Kidney (tissue), 14 donors: ENCODE measurements around the gene CCDC9B. TPM values are rescaled to one million over a fixed set of nuclear protein-coding genes. Genes with fewer than 3 reads are reported as not detected.

Source experiments
- DNase-seq, 5 donors: peaks; one replicate each; pipeline ENCODE4 v3.0.0-alpha.2; 2013 to 2020
- FAIRE-seq: peaks from 2 replicates; lab custom pipeline; 2012; peaks lifted over from hg19 to GRCh38; lab: Jason Lieb, UNC
- H3K27ac ChIP-seq, 2 donors: one replicate each; pipeline ENCODE4 v1.7.0; 2013; ENCODE audit warnings: low read depth in 2 of 2, low read length in 2 of 2, inconsistent platforms in 1 of 2
- H3K27me3 ChIP-seq: one replicate; pipeline ENCODE4 v1.7.1; 2013; ENCODE audit warnings: low read length, inconsistent platforms; ENCODE audit not compliant: control insufficient read depth, insufficient read depth
- H3K36me3 ChIP-seq, 3 donors: one replicate each; pipeline versions ENCODE4 v1.7.0 to v1.7.1; 2013; ENCODE audit warnings: low read length in 3 of 3, control low read depth in 1 of 3, inconsistent platforms in 1 of 3; ENCODE audit not compliant: insufficient read depth in 3 of 3, control insufficient read depth in 2 of 3
- H3K4me1 ChIP-seq, 3 donors: one replicate each; pipeline versions ENCODE4 v1.7.0 to v1.7.1; 2013; ENCODE audit warnings: low read length in 3 of 3, inconsistent platforms in 1 of 3, low read depth in 1 of 3; ENCODE audit not compliant: control insufficient read depth in 2 of 3, insufficient read depth in 2 of 3
- H3K4me3 ChIP-seq, 3 donors: one replicate each; pipeline versions ENCODE4 v1.7.0 to v1.8.1; 2013; ENCODE audit warnings: low read length in 3 of 3, control low read depth in 1 of 3, inconsistent platforms in 1 of 3
- H3K9ac ChIP-seq, 3 donors: one replicate each; pipeline versions ENCODE4 v1.7.0 to v1.7.1; 2013; ENCODE audit warnings: low read length in 3 of 3, control low read depth in 1 of 3, inconsistent platforms in 1 of 3
- H3K9me3 ChIP-seq, 3 donors: one replicate each; pipeline versions ENCODE4 v1.7.0 to v1.7.1; 2013; ENCODE audit warnings: low read length in 3 of 3, control low read depth in 1 of 3, inconsistent platforms in 1 of 3; ENCODE audit not compliant: control insufficient read depth in 2 of 3, insufficient read depth in 1 of 3
- intact Hi-C: fragments of 100-400 bp; cut with DNase I; formaldehyde crosslinking; loops from one replicate; pipeline ENCODE4 v1.11.1; 2022
- polyA plus RNA-seq: library from polyadenylated mRNA; stranded (reverse); fragments of 350-450 nt; fragmentation: Illumina TruSeq; extraction: RNeasy Lipid Tissue Mini Kit (QIAGEN cat#74804); gene quantifications from one replicate; pipeline ENCODE4 v1.2.3, GENCODE V29; 2014; ENCODE audit warnings: low read depth, low replicate concordance; ENCODE audit not compliant: insufficient read depth
- total RNA-seq: library from RNA; stranded (reverse); fragmentation: NEBNext Ultra II Directional; extraction: Animal tissue kit (Norgen Biotek cat#: 25700); gene quantifications from one replicate; pipeline ENCODE4 v1.2.1, GENCODE V29; 2021
- TF ChIP-seq, protein P1 (sequence below): IDR thresholded peaks from 3 replicates; pipeline ENCODE4 v1.5.1; 2012; ENCODE audit warnings: mild to moderate bottlenecking, moderate library complexity, borderline replicate concordance; ENCODE audit not compliant: insufficient read depth; ENCODE audit errors: extremely low read depth
- donor health status: control.
- donor health status: control.
- donor health status: control.
- donor health status: control.
- donor health status: control.
- donor health status: DM: yes; HTN: yes; CAD: no.
- donor health status: Normal renal cell carcinoma (clear cell type).

The CCDC9B gene
- total and polyA plus RNA-seq, 2 donors from 2014 or later: 4.7 to 60.0 TPM

DNA sequence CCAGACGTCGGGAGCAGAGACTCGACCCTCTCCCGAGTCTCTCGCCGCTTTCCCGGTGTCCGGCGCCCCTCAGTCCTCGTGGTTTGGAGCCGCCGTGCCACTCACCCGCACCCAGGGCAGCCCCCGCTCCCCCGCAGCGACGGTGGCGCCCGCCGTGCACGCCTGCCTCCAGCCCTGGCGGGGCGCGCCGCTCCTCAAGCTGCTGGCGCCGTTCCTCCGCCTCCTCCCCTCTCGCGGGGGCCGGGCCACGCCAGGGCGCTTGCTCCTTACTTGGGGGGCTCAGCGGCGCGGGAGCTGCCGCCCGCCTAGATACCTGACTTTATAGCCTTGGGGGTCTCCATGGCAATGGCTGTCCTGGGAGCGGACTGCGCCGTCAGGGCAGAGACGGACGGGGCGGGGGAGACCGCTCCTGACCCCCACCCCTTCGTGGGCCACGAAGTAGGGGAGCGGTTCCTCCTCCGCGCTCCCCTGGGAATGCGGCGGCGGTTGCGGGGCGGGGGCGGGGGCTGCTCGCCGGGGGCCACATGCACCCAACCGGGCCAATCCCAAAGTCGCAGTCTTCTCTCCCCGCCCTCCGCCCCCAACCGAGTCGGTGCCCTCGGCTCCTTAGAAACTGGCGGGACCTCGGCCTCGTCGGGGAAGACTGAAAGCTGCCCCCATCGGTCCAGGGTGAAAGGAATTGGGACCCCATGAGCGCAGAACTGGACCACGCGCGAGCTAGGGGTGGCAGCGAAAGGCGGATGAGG, 57.7 kb downstream of the CCDC9B start, which contains the start of gene ANKRD63:
Gene ANKRD63 (minus strand): TSS at position 196 of the 746 bp plus-strand sequence. CDS start 478 bp downstream, outside the sequence.
- peaks cover 0 to 11% (median 0%) of the 10 kb centered on the region in 3 donors for H3K4me1 ChIP-seq
- intact Hi-C loops: no loop called here
- peaks cover 27% of the 10 kb centered on the region for H3K27me3 ChIP-seq
- DNase-seq (peak in 1 of 5 donors; percentile 64), FAIRE-seq (no peak)
- H3K9me3 ChIP-seq: no peaks in the 10 kb centered on the region
- H3K36me3 ChIP-seq: no peaks in the 10 kb centered on the region
- TF ChIP-seq, protein P1, sequence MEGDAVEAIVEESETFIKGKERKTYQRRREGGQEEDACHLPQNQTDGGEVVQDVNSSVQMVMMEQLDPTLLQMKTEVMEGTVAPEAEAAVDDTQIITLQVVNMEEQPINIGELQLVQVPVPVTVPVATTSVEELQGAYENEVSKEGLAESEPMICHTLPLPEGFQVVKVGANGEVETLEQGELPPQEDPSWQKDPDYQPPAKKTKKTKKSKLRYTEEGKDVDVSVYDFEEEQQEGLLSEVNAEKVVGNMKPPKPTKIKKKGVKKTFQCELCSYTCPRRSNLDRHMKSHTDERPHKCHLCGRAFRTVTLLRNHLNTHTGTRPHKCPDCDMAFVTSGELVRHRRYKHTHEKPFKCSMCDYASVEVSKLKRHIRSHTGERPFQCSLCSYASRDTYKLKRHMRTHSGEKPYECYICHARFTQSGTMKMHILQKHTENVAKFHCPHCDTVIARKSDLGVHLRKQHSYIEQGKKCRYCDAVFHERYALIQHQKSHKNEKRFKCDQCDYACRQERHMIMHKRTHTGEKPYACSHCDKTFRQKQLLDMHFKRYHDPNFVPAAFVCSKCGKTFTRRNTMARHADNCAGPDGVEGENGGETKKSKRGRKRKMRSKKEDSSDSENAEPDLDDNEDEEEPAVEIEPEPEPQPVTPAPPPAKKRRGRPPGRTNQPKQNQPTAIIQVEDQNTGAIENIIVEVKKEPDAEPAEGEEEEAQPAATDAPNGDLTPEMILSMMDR: no peak
- peak within 1 kb of the TSS in 2 of 3 donors; percentile 9 to 46 for H3K4me3 ChIP-seq
- H3K27ac ChIP-seq: no peak within 1 kb of the TSS
- H3K9ac ChIP-seq: no peak within 1 kb of the TSS

DNA sequence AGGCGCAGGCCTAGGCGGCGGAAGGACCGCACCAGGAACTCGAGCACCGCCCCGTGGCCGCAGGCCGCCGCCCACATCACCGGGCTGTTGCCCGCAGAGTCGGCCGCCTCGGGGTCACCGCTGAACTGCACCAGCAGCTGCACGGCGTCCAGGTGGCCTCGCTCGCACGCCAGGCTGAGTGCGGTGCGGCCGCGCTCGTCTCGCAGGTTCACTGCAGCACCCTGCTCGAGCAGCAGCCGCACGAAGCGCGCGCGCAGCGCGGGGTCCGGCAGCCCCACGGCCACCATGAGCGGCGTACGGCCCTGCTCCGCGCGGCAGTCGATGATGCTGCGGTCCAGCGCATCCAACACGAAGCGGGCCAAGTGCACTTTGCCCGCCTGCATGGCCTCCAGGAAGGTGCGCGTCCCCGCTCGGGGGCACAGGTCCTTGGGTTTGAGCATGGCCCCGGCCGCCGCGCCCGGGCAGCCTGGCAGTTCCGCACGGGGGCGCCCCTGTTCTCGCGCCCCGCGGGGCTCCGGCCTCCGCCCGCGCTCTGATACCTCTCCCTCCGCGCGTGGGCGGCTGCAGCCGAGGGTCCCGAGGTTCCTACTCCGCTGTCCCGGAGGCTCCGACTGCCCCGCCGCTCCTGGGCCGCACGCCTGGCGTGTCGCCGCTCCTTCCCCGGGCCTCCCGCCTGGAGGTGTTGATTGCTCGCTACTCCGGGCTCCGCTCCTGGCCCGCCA, 58.4 kb downstream of the CCDC9B start:
- no peak overlapping the region for H3K27ac ChIP-seq
- H3K4me3 ChIP-seq: peak overlapping the region in 2 of 3 donors; percentile 9 to 46
- intact Hi-C loops: no loop called here
- no peaks in the 10 kb centered on the region for H3K36me3 ChIP-seq
- DNase-seq (peak in 4 of 5 donors; percentile 60 to 75 (median 66)), FAIRE-seq (no peak)
- H3K4me1 ChIP-seq: peaks cover 0 to 11% (median 0%) of the 10 kb centered on the region in 3 donors
- TF ChIP-seq, protein P1: peak; percentile 20
- H3K27me3 ChIP-seq: peaks cover 27% of the 10 kb centered on the region
- no peak overlapping the region for H3K9ac ChIP-seq
- no peaks in the 10 kb centered on the region for H3K9me3 ChIP-seq

DNA sequence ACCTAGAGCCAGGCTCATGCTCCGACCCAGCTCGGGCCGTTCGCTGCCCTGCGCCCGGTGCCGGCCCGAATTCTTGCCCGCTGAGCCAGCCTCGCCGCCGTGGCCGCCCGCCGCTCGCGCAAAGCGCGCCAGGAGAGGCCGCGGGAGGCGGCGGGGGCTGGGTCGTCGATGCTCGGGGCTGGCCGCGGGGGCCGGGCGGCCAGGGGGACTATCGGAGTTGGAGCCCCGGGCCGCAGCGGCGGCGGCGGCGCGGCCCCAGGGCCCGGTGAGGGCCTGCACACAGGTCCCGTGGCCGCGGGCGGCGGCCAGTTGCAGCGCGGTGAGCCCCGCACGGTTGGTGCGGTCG, 59.0 kb downstream of the CCDC9B start:
- no peak overlapping the region for H3K9ac ChIP-seq
- H3K4me1 ChIP-seq: peaks cover 0 to 11% (median 0%) of the 10 kb centered on the region in 3 donors
- DNase-seq (no peak), FAIRE-seq (no peak)
- H3K9me3 ChIP-seq: no peaks in the 10 kb centered on the region
- intact Hi-C loops: no loop called here
- H3K27me3 ChIP-seq: peaks cover 27% of the 10 kb centered on the region
- TF ChIP-seq, protein P1: no peak
- H3K27ac ChIP-seq: no peak overlapping the region
- H3K4me3 ChIP-seq: no peak overlapping the region
- no peaks in the 10 kb centered on the region for H3K36me3 ChIP-seq

Other genes starting within 250 kb of the CCDC9B start
- 19.7 TPM for gene BMF, start 232.1 kb downstream of the CCDC9B start, total RNA-seq
- gene BMF, start 232.1 kb downstream of the CCDC9B start, polyA plus RNA-seq: 3.6 TPM
- gene BUB1B, start 179.9 kb downstream of the CCDC9B start, total RNA-seq: 0.94 TPM
- 0.69 TPM for gene BUB1B, start 179.9 kb downstream of the CCDC9B start, polyA plus RNA-seq
- gene PAK6, start 101.9 kb downstream of the CCDC9B start, total RNA-seq: 11.9 TPM
- 8.1 TPM for gene PAK6, start 101.9 kb downstream of the CCDC9B start, polyA plus RNA-seq
- not detected for gene ANKRD63, start 57.9 kb downstream of the CCDC9B start, total RNA-seq
- gene ANKRD63, start 57.9 kb downstream of the CCDC9B start, polyA plus RNA-seq: not detected
- 37.2 TPM for gene PLCB2, start 33.0 kb downstream of the CCDC9B start, total RNA-seq
- gene PLCB2, start 33.0 kb downstream of the CCDC9B start, polyA plus RNA-seq: 4.4 TPM
- gene INAFM2, start 17.2 kb downstream of the CCDC9B start, total RNA-seq: 21.6 TPM
- 14.7 TPM for gene INAFM2, start 17.2 kb downstream of the CCDC9B start, polyA plus RNA-seq
- gene PHGR1, start 10.1 kb upstream of the CCDC9B start, total RNA-seq: not detected
- not detected for gene PHGR1, start 10.1 kb upstream of the CCDC9B start, polyA plus RNA-seq
- gene DISP2, start 17.3 kb upstream of the CCDC9B start, total RNA-seq: 0.69 TPM
- gene DISP2, start 17.3 kb upstream of the CCDC9B start, polyA plus RNA-seq: 0.04 TPM
- gene KNSTRN, start 41.8 kb upstream of the CCDC9B start, total RNA-seq: 7.4 TPM
- 5.5 TPM for gene KNSTRN, start 41.8 kb upstream of the CCDC9B start, polyA plus RNA-seq
- 76.9 TPM for gene IVD, start 64.9 kb upstream of the CCDC9B start, total RNA-seq
- 83.0 TPM for gene IVD, start 64.9 kb upstream of the CCDC9B start, polyA plus RNA-seq
- gene BAHD1, start 100.0 kb upstream of the CCDC9B start, total RNA-seq: 28.4 TPM
- 13.3 TPM for gene BAHD1, start 100.0 kb upstream of the CCDC9B start, polyA plus RNA-seq
- gene CHST14, start 130.0 kb upstream of the CCDC9B start, total RNA-seq: 14.3 TPM
- 11.9 TPM for gene CHST14, start 130.0 kb upstream of the CCDC9B start, polyA plus RNA-seq
- 34.4 TPM for gene CCDC32, start 224.1 kb upstream of the CCDC9B start, total RNA-seq
- 35.9 TPM for gene CCDC32, start 224.1 kb upstream of the CCDC9B start, polyA plus RNA-seq
- gene RPUSD2, start 228.4 kb upstream of the CCDC9B start, total RNA-seq: 9.8 TPM
- gene RPUSD2, start 228.4 kb upstream of the CCDC9B start, polyA plus RNA-seq: 12.7 TPM